B cell (primary cell): ENCODE data around the gene MEOX2.

ENCODE experiments used
- EZH2 ChIP-seq: IDR thresholded peaks from 2 replicates; pipeline ENCODE4 v1.6.1; 2012; ENCODE audit warnings: borderline replicate concordance, low read depth, mild to moderate bottlenecking, moderate library complexity, low read length; ENCODE audit not compliant: insufficient read depth, poor library complexity, severe bottlenecking
- TF ChIP-seq, protein P1 (sequence below): fragments of 200-600 bp; IDR thresholded peaks from one replicate; pipeline ENCODE4 v1.8.0; 2022; ENCODE audit warnings: antibody characterized with exemption, mild to moderate bottlenecking

DNA sequence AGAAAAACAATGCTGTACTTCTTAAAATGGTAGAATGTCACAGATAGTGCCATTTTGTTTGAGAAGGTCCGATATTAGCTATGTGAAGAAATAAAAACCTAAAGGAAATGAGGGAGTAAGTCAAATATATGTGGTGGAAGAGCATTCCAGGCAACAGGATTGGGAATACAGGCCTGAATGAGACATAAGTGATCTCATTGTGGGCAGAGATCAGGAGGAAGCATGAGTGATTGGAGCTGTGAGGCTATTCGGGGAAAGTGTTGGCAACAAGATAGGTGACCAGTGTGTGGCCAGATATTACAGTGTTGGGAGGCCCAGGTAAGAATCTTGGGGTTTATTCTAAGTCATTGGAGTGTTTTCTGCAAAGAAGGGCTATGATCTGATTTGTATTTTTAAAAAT is 83.4 kb downstream of the MEOX2 start:
- TF ChIP-seq, protein P1, sequence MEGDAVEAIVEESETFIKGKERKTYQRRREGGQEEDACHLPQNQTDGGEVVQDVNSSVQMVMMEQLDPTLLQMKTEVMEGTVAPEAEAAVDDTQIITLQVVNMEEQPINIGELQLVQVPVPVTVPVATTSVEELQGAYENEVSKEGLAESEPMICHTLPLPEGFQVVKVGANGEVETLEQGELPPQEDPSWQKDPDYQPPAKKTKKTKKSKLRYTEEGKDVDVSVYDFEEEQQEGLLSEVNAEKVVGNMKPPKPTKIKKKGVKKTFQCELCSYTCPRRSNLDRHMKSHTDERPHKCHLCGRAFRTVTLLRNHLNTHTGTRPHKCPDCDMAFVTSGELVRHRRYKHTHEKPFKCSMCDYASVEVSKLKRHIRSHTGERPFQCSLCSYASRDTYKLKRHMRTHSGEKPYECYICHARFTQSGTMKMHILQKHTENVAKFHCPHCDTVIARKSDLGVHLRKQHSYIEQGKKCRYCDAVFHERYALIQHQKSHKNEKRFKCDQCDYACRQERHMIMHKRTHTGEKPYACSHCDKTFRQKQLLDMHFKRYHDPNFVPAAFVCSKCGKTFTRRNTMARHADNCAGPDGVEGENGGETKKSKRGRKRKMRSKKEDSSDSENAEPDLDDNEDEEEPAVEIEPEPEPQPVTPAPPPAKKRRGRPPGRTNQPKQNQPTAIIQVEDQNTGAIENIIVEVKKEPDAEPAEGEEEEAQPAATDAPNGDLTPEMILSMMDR: no peak
- TF ChIP-seq EZH2: no peak
